GM12873 (cell line): ENCODE data around the gene CPB2.

Experiments used
- CTCF ChIP-seq: IDR thresholded peaks from 2 replicates; pipeline ENCODE4 v1.5.1; 2012; ENCODE audit warnings: low read depth, mild to moderate bottlenecking, moderate library complexity, low read length, control low read depth; ENCODE audit not compliant: insufficient read depth; ENCODE audit errors: missing control alignments

The CPB2 gene

GRCh38 chr13:46035066-46035465, 69.8 kb downstream of the CPB2 start:
- TF ChIP-seq CTCF: no peak

- TF ChIP-seq CTCF: no peak
Measured at GRCh38 chr13:46032341-46032740, 72.5 kb downstream of the CPB2 start.

- TF ChIP-seq CTCF: no peak
Measured at GRCh38 chr13:46031581-46032263, 73.1 kb downstream of the CPB2 start.

- no peak for TF ChIP-seq CTCF
Measured at GRCh38 chr13:46025157-46025556, 79.7 kb downstream of the CPB2 start.

GRCh38 chr13:46022481-46022880, 82.4 kb downstream of the CPB2 start:
- TF ChIP-seq CTCF: no peak

GRCh38 chr13:46016216-46016615, 88.6 kb downstream of the CPB2 start:
- no peak for TF ChIP-seq CTCF

- TF ChIP-seq CTCF: no peak
Measured at GRCh38 chr13:46015366-46015765, 89.5 kb downstream of the CPB2 start.
